BJ (cell line): Measurements from ENCODE around the gene SZT2. TPM values are rescaled to one million over a fixed set of nuclear protein-coding genes. Genes with fewer than 3 reads are reported as not detected.

Experiments
- CTCF ChIA-PET: fragments of 350-600 bp; formaldehyde crosslinking; extraction: SDS; loops from one replicate; lab custom pipeline; 2021; ENCODE audit warnings: antibody characterized with exemption, inconsistent platforms; lab: Yijun Ruan, JAX
- POLR2A ChIA-PET: fragments of 300-600 bp; sonication (Branson Sonifier 250); formaldehyde crosslinking; extraction: SDS; loops from one replicate; lab custom pipeline; 2021; ENCODE audit warnings: antibody characterized with exemption; lab: Charles Lee
- DNase-seq: peaks from one replicate; pipeline ENCODE4 v3.0.0-alpha.2; 2011; ENCODE audit warnings: low read depth
- H3K27me3 ChIP-seq: 2 replicates; pipeline ENCODE4 v1.6.0; 2011; ENCODE audit warnings: low read length; ENCODE audit not compliant: control insufficient read depth, insufficient read depth
- H3K36me3 ChIP-seq: 2 replicates; pipeline ENCODE4 v1.5.1; 2011; ENCODE audit warnings: low read length; ENCODE audit not compliant: control insufficient read depth, insufficient read depth
- H3K4me3 ChIP-seq: 2 replicates; pipeline ENCODE4 v1.5.1; 2011; ENCODE audit warnings: low read depth, mild to moderate bottlenecking, control low read depth, low read length
- polyA plus RNA-seq: library from polyadenylated mRNA; depleted of rRNA; stranded (reverse); fragments of >200 nt; gene quantifications from 2 replicates; pipeline ENCODE4 v1.2.3, GENCODE V29; 2011
- TF ChIP-seq, protein P1 (sequence below): IDR thresholded peaks from 2 replicates; pipeline ENCODE4 v1.5.1; 2011; ENCODE audit warnings: low read depth, mild to moderate bottlenecking, control low read depth, inconsistent platforms, low read length, moderate library complexity; ENCODE audit not compliant: insufficient read depth

Gene SZT2
- polyA plus RNA-seq, 1 experiment, result 12.1 TPM

GRCh38 chr1:43463479-43463878 is 73.8 kb downstream of the SZT2 start:
- no peak overlapping the region for H3K4me3 ChIP-seq
- ChIA-PET POLR2A (no interaction called here), CTCF (interaction anchor here (1.1 to 1.2 kb wide), 2 partner anchors 9 kb away, joined by 3 to 4 read pairs; no protein-coding TSS in a partner anchor)
- TF ChIP-seq, protein P1, sequence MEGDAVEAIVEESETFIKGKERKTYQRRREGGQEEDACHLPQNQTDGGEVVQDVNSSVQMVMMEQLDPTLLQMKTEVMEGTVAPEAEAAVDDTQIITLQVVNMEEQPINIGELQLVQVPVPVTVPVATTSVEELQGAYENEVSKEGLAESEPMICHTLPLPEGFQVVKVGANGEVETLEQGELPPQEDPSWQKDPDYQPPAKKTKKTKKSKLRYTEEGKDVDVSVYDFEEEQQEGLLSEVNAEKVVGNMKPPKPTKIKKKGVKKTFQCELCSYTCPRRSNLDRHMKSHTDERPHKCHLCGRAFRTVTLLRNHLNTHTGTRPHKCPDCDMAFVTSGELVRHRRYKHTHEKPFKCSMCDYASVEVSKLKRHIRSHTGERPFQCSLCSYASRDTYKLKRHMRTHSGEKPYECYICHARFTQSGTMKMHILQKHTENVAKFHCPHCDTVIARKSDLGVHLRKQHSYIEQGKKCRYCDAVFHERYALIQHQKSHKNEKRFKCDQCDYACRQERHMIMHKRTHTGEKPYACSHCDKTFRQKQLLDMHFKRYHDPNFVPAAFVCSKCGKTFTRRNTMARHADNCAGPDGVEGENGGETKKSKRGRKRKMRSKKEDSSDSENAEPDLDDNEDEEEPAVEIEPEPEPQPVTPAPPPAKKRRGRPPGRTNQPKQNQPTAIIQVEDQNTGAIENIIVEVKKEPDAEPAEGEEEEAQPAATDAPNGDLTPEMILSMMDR, result no peak
- H3K27me3 ChIP-seq, result no peaks in the 10 kb centered on the region
- DNase-seq, result no peak
- no peaks in the 10 kb centered on the region for H3K36me3 ChIP-seq

DNA sequence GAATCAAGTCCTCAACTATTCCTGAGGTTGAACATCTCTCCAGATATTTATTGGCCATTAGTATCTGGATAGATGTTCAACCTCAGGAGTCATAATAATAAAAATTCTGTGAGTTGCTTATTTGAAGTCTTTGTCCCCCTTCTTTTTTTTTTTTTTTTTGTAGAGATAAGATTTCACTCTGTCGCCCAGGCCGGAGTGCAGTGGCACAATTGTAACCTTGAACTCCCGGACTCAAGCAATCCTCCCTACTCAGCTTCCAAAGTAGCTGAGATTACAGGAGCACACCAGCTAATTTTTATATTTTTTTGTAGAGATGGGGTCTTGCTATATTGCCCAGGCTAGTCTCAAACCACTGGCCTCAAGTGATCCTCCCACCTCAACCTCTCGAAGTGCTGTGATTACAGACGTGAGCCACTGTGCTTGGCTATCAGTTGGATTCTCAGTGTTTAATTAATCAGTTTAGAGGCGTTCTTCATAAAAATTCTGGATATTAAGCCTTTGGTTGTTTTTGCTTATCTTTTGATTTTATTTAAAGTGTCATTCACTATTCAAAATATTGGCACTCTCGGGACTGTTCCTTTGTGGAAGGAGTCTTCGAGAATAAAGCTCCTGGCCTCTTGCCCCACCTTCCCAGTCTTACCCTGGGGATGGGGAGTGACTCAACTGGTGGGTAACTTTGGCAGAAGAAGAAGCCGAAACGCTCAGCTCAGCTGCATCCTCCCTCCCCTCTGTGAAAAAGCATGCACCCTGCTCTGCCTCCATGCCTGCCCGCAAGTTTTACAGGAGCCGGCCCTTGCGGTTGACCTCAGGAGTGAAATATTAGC is 75.2 kb downstream of the SZT2 start:
- Histone ChIP-seq H3K27me3 (no peaks in the 10 kb centered on the region), H3K36me3 (no peaks in the 10 kb centered on the region), H3K4me3 (no peak overlapping the region)
- ChIA-PET CTCF (interaction anchor here (1.2 kb wide), 1 partner anchor 10 kb away, joined by 5 read pairs; no protein-coding TSS in a partner anchor), POLR2A (no interaction called here)
- TF ChIP-seq, protein P1, result no peak
- no peak for DNase-seq

DNA sequence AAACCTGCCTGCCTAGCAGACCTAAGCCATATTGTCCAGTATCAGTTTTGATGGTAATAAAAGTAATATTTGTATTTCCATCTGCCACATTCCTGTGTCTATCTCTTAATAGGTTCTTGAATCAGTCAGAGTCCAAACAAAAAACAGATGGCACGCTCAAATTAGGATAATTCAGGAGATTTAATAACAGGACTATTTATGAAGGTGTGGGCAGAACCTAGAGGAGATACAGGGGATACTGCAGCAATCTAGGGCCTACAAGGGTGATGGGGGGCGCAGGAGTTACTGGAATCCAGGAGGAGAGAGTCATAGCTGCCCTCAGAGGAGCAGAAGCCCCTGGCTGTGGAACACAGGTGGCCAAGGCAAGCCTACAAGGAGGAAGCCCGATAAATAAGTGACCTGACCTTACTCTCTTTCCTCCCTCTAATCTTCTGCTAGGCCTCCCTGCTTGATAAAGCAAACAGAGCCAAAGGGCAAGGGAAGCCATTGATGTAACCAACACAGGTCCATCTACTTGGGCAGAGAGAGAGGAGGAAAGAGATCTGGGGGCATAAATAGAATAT is 75.9 kb downstream of the SZT2 start:
- ChIA-PET CTCF (no interaction called here), POLR2A (no interaction called here)
- Histone ChIP-seq H3K4me3 (no peak overlapping the region), H3K36me3 (no peaks in the 10 kb centered on the region), H3K27me3 (no peaks in the 10 kb centered on the region)
- TF ChIP-seq, protein P1, result no peak
- no peak for DNase-seq

DNA sequence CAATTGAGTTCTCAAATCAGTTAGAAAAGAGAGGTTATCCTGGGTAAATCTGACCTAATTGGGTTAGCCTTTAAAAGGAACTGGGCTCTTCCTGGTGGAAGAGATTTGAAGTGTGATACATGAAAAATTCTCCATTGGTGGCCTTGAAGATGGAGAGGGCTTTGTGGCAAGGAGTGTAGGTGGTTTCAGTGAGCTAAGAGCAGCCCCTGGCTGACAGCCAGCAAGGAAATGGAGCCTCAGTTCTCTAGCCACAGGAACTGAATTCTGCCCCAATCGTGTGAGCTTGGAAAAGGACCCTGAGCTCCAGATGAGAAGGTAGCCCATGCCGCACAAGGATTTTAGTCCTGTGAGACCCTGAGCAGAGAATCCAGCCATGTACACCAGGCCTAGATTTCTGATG is 76.7 kb downstream of the SZT2 start:
- DNase-seq, result no peak
- H3K36me3 ChIP-seq, result no peaks in the 10 kb centered on the region
- no peak overlapping the region for H3K4me3 ChIP-seq
- ChIA-PET POLR2A (no interaction called here), CTCF (no interaction called here)
- no peaks in the 10 kb centered on the region for H3K27me3 ChIP-seq
- TF ChIP-seq, protein P1, result no peak

GRCh38 chr1:43468414-43468813 is 78.7 kb downstream of the SZT2 start:
- no peak overlapping the region for H3K4me3 ChIP-seq
- TF ChIP-seq, protein P1, result no peak
- CTCF ChIA-PET, result interaction anchor here (1.4 kb wide), 1 partner anchor 14 kb away, joined by 5 read pairs; the partner anchor contains the start of gene HYI
- POLR2A ChIA-PET, result no interaction called here
- no peak for DNase-seq
- no peaks in the 10 kb centered on the region for H3K36me3 ChIP-seq
- H3K27me3 ChIP-seq, result no peaks in the 10 kb centered on the region
